ENCODE measurements around the gene NUBP2. TPM values are rescaled to one million over a fixed set of nuclear protein-coding genes. Genes with fewer than 3 reads are reported as not detected.
A peak's percentile ranks its signal among the peaks of the same experiment; 100 is the strongest.

The NUBP2 gene
- total RNA-seq, 2 donors from 2014 or later: 41.7 to 44.9 TPM

DNA sequence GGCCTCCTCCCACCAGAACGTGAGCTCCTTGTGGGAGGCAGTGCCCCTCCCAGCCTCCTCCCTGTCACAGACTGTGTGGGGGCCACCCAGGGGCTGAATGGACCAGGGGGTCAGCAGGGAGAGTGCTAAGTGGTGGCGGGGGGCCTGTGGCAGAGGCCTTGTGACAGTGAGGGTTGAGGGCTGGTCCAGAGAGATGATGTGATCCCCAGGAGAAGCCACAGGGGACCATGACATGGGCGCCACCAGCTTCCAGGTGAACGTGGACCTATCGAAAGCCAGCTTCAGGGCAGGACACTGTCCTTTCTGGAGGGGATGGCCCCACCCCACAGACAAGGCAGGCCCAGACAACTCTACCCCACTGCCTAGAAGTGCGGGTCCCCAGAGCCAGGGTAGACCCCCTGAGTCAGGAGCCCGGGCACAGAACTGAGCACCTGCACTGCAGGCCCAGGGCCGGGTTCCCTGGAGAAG is 3.5 kb upstream of the NUBP2 start:
- Mint-ChIP-seq H3K27me3 (no peaks in the 10 kb centered on the region), H3K36me3 (ENCODE audit: low read depth) (peaks cover 3% of the 10 kb centered on the region), H3K4me1 (peaks cover 15% of the 10 kb centered on the region), H3K27ac (peak overlapping the region; percentile 39), H3K4me3 (peak overlapping the region; percentile 52)
- DNase-seq: no peak
- ATAC-seq: no peak
- no peaks in the 10 kb centered on the region for H3K9me3 ChIP-seq (ENCODE audit: control insufficient read depth, low read length, poor library complexity, severe bottlenecking)

- H3K27ac Mint-ChIP-seq: no peak overlapping the region
- peaks cover 3% of the 10 kb centered on the region for H3K36me3 Mint-ChIP-seq (ENCODE audit: low read depth)
- ATAC-seq (no peak), DNase-seq (no peak)
- peak overlapping the region; percentile 92 for H3K4me3 Mint-ChIP-seq
- no peaks in the 10 kb centered on the region for H3K9me3 ChIP-seq (ENCODE audit: control insufficient read depth, low read length, poor library complexity, severe bottlenecking)
- H3K27me3 Mint-ChIP-seq: no peaks in the 10 kb centered on the region
- peaks cover 13% of the 10 kb centered on the region for H3K4me1 Mint-ChIP-seq
Measured at GRCh38 chr16:1779741-1780676, 2.8 kb upstream of the NUBP2 start.

DNA sequence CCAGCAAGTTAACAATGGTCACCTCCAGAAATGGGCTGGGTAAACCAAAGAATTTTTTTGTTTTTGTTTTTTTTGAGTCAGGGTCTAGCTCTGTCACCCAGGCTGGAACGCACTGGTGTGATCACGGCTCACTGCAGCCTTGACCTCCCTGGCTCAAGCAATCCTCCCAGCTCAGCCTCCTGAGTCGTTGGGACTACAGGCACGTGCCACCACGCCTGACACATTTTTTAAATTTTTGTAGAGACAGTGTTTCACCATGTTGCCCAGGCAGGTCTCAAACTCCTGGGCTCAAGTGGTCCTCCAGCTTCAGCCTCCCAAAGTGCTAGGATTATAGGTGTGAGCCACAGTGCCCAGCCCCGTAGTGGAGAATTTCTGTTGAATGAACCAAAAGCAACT is 2.1 kb upstream of the NUBP2 start:
- Mint-ChIP-seq H3K4me3 (peak overlapping the region; percentile 92), H3K27ac (peak overlapping the region; percentile 78), H3K36me3 (ENCODE audit: low read depth) (peaks cover 3% of the 10 kb centered on the region), H3K27me3 (no peaks in the 10 kb centered on the region), H3K4me1 (peaks cover 12% of the 10 kb centered on the region)
- H3K9me3 ChIP-seq (ENCODE audit: control insufficient read depth, low read length, poor library complexity, severe bottlenecking): no peaks in the 10 kb centered on the region
- ATAC-seq (no peak), DNase-seq (no peak)

DNA sequence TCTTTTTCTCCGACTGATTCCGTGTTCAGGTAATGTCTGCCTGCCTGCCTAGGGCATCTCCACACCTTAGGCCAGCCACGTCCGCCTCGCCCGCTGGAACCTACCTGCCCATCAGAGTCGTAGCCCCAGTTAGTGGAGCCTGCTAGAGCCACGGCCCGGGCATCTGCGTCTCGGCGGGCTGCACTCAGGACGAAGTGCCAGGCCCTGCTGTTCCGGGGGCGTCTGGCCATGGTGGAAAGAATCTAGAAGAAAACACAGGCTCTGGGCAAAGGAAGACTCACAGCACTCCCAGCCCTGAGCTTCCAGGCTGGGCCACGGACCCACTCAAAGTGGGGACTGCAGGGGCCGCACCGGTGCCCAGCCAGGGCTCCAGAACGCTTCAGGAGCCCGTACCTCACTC is 1.5 kb upstream of the NUBP2 start:
- H3K4me3 Mint-ChIP-seq: peak overlapping the region; percentile 92
- no peak for DNase-seq
- H3K27ac Mint-ChIP-seq: peak overlapping the region; percentile 78

GRCh38 chr16:1781758-1782407 is 877 bp upstream of the NUBP2 start:
- Mint-ChIP-seq H3K4me3 (peak overlapping the region; percentile 92), H3K27ac (peak overlapping the region; percentile 78), H3K36me3 (ENCODE audit: low read depth) (peaks cover 3% of the 10 kb centered on the region), H3K27me3 (no peaks in the 10 kb centered on the region), H3K4me1 (peaks cover 12% of the 10 kb centered on the region)
- no peaks in the 10 kb centered on the region for H3K9me3 ChIP-seq (ENCODE audit: control insufficient read depth, low read length, poor library complexity, severe bottlenecking)
- DNase-seq (peak in 1 of 3 donors; percentile 25), ATAC-seq (peak; percentile 10)

More for the DNA sequence above, 1.5 kb upstream of the NUBP2 start:
- Mint-ChIP-seq H3K4me1 (peaks cover 12% of the 10 kb centered on the region), H3K36me3 (ENCODE audit: low read depth) (peaks cover 3% of the 10 kb centered on the region), H3K27me3 (no peaks in the 10 kb centered on the region)
- H3K9me3 ChIP-seq (ENCODE audit: control insufficient read depth, low read length, poor library complexity, severe bottlenecking): no peaks in the 10 kb centered on the region
- no peak for ATAC-seq

- H3K36me3 Mint-ChIP-seq (ENCODE audit: low read depth): peaks cover 2% of the 10 kb centered on the region
- H3K9me3 ChIP-seq (ENCODE audit: control insufficient read depth, low read length, poor library complexity, severe bottlenecking): no peaks in the 10 kb centered on the region
- DNase-seq (peak in 1 of 3 donors; percentile 5), ATAC-seq (no peak)
- peak overlapping the region; percentile 16 for H3K27ac Mint-ChIP-seq
- H3K4me3 Mint-ChIP-seq: peak overlapping the region; percentile 60
- H3K27me3 Mint-ChIP-seq: no peaks in the 10 kb centered on the region
- peaks cover 14% of the 10 kb centered on the region for H3K4me1 Mint-ChIP-seq
Measured at GRCh38 chr16:1784977-1785845, 2.5 kb downstream of the NUBP2 start.

GRCh38 chr16:1785846-1786170 is 3.0 kb downstream of the NUBP2 start:
- Mint-ChIP-seq H3K4me3 (no peak overlapping the region), H3K4me1 (peaks cover 14% of the 10 kb centered on the region), H3K27me3 (no peaks in the 10 kb centered on the region), H3K36me3 (ENCODE audit: low read depth) (peaks cover 2% of the 10 kb centered on the region), H3K27ac (peak overlapping the region; percentile 16)
- ATAC-seq (no peak), DNase-seq (no peak)
- H3K9me3 ChIP-seq (ENCODE audit: control insufficient read depth, low read length, poor library complexity, severe bottlenecking): no peaks in the 10 kb centered on the region

DNA sequence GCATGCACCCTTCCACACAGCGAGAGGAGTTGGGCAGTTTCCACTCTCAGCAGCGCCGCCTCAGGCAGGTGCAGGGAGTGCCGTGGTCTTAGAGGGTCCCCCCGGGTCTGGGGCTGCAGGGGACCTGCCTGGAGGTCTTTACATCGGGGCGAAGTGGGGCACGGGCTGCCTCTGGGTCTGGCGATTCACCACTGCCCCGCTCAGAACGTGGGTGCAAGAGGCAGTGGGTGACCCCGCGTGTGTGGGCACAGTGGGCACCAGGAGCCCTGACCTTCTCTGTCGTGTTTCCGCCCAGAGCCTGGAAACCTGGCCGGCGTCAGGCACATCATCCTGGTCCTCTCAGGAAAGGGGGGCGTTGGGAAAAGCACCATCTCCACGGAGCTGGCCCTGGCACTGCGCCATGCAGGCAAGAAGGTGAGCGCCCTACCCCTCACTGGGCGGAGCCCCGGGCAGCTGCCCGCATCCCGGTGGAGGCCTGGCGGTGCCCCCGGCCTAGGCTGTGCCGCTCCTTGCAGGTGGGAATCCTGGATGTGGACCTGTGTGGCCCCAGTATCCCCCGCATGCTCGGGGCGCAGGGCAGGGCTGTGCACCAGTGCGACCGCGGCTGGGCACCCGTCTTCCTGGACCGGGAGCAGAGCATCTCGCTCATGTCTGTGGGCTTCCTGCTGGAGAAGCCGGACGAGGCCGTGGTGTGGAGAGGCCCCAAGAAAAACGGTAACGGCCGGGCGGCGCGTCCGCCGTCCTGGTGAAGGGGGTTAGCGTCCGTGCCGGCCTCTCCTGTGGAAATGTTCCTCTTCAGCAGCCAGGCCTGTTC is 3.7 kb downstream of the NUBP2 start:
- ATAC-seq (no peak), DNase-seq (peak in 1 of 3 donors; percentile 3)
- no peaks in the 10 kb centered on the region for H3K9me3 ChIP-seq (ENCODE audit: control insufficient read depth, low read length, poor library complexity, severe bottlenecking)
- Mint-ChIP-seq H3K36me3 (ENCODE audit: low read depth) (peaks cover 2% of the 10 kb centered on the region), H3K27ac (no peak overlapping the region), H3K4me1 (peaks cover 10% of the 10 kb centered on the region), H3K27me3 (no peaks in the 10 kb centered on the region), H3K4me3 (no peak overlapping the region)

GRCh38 chr16:1787056-1787321 is 4.2 kb downstream of the NUBP2 start:
- ATAC-seq: no peak
- peak in 1 of 3 donors; percentile 3 for DNase-seq
- peaks cover 5% of the 10 kb centered on the region for H3K4me1 Mint-ChIP-seq
- no peak overlapping the region for H3K27ac Mint-ChIP-seq
- H3K36me3 Mint-ChIP-seq (ENCODE audit: low read depth): peaks cover 2% of the 10 kb centered on the region
- H3K9me3 ChIP-seq (ENCODE audit: control insufficient read depth, low read length, poor library complexity, severe bottlenecking): no peaks in the 10 kb centered on the region
- H3K27me3 Mint-ChIP-seq: no peaks in the 10 kb centered on the region
- H3K4me3 Mint-ChIP-seq: no peak overlapping the region

DNA sequence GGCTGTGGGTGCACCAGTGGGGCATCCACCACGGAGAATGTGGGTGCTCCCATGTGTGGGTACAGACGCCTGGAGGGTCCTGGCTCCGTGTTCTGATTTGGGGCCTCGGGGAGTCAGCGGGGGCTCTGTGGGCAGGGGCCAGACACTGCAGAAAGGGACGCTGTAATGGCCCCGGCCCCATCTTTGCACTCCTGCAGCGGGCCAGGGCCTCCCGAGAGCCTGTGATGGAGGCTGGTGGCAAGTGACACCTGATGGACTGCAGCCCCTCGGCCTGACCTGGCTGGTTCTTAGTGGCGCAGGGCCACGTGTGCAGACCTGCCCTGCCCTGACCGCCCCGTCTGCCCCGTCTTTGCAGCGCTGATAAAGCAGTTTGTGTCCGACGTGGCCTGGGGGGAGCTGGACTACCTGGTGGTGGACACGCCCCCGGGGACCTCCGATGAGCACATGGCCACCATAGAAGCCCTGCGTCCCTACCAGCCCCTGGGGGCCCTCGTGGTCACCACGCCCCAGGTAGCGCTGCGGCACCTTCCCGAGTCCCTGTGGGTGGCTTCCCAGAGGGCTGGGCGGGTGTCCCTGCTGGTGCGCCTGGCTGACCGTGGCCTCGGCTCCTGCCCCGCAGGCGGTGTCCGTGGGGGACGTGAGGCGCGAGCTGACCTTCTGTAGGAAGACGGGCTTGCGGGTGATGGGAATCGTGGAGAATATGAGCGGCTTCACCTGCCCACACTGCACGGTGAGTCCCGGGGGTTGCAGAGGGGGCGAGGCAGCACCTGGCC is 4.7 kb downstream of the NUBP2 start:
- ATAC-seq (no peak), DNase-seq (peak; percentile 3 to 11 (median 7))
- no peak overlapping the region for H3K27ac Mint-ChIP-seq

DNA sequence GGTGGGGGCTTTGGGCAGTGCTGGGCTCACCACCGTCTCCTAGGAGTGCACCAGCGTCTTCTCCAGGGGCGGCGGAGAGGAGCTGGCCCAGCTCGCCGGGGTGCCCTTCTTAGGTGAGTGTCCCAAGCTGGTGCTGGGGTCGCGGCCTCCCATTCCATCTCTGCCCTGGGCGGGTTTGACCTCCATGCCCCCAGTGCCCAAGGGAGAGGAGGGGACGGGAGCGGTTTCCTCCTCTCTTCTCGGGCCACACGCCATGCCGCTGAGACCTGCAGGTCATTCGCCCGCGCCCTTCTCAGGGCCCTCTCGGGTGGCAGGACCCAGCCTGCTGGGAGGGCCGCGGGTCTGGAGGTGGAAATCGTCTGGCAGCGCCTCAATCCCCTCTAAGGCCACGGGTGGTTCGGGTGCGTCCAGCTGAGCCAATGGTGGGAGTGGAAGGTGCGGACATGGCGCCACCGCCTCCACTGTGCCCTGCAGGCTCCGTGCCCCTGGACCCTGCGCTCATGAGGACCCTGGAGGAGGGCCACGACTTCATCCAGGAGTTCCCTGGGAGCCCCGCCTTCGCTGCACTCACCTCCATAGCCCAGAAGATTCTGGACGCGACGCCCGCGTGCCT is 5.4 kb downstream of the NUBP2 start:
- DNase-seq (peak in 1 of 3 donors; percentile 3), ATAC-seq (no peak)
- no peaks in the 10 kb centered on the region for H3K9me3 ChIP-seq (ENCODE audit: control insufficient read depth, low read length, poor library complexity, severe bottlenecking)
- peaks cover 2% of the 10 kb centered on the region for H3K36me3 Mint-ChIP-seq (ENCODE audit: low read depth)
- no peak overlapping the region for H3K27ac Mint-ChIP-seq
- no peaks in the 10 kb centered on the region for H3K27me3 Mint-ChIP-seq
- H3K4me1 Mint-ChIP-seq: peaks cover 5% of the 10 kb centered on the region
- H3K4me3 Mint-ChIP-seq: no peak overlapping the region

More for the DNA sequence above, 4.7 kb downstream of the NUBP2 start:
- peaks cover 2% of the 10 kb centered on the region for H3K36me3 Mint-ChIP-seq (ENCODE audit: low read depth)
- no peaks in the 10 kb centered on the region for H3K27me3 Mint-ChIP-seq
- H3K9me3 ChIP-seq (ENCODE audit: control insufficient read depth, low read length, poor library complexity, severe bottlenecking): no peaks in the 10 kb centered on the region
- H3K4me1 Mint-ChIP-seq: peaks cover 5% of the 10 kb centered on the region
- H3K4me3 Mint-ChIP-seq: no peak overlapping the region

All from T-helper 17 cell (primary cell).